Measurements from ENCODE around the gene FAM216B. TPM values are rescaled to one million over a fixed set of nuclear protein-coding genes. Genes with fewer than 3 reads are reported as not detected.

Gene FAM216B
- total RNA-seq, 1 experiment from 2014 or later = not detected

- Histone ChIP-seq H3K56ac (ENCODE audit: insufficient read length, low read depth, low read length) (no peak overlapping the region), H3K4me2 (ENCODE audit: insufficient read depth, insufficient read length, low read length) (no peak overlapping the region), H3K4ac (ENCODE audit: low read depth, low read length) (no peak overlapping the region), H3K23me2 (ENCODE audit: insufficient read length, low read depth, low read length, poor library complexity, severe bottlenecking) (no peaks in the 10 kb centered on the region), H4K8ac (replicated peaks; ENCODE audit: insufficient read length, low read depth, low read length) (no peak overlapping the region), H3K18ac (ENCODE audit: insufficient read length, low read depth, low read length) (no peak overlapping the region), H3K79me1 (ENCODE audit: insufficient read depth, low read depth, low read length, poor library complexity, severe bottlenecking) (no peaks in the 10 kb centered on the region), H2BK120ac (ENCODE audit: low read depth, low read length, poor library complexity, severe bottlenecking) (no peak overlapping the region), H4K5ac (ENCODE audit: insufficient read length, low read depth, low read length) (no peak overlapping the region), H2AFZ (ENCODE audit: low read length) (no peak overlapping the region), H3K23ac (ENCODE audit: insufficient read length, low read depth, low read length) (no peak overlapping the region), H2BK12ac (ENCODE audit: insufficient read length, low read depth, low read length) (no peak overlapping the region), H2BK20ac (ENCODE audit: low read depth, low read length, poor library complexity, severe bottlenecking) (no peak overlapping the region), H3K9me3 (ENCODE audit: control insufficient read depth, low read depth, low read length) (no peaks in the 10 kb centered on the region), H3K79me2 (ENCODE audit: insufficient read depth, low read length) (no peaks in the 10 kb centered on the region), H3K27me3 (ENCODE audit: insufficient read depth, low read length) (no peaks in the 10 kb centered on the region; the same call in 1 of the 2 replicates), H3K27ac (ENCODE audit: insufficient read length, low read depth, low read length) (no peak overlapping the region), H2BK15ac (ENCODE audit: low read depth, low read length) (no peak overlapping the region), H3K14ac (ENCODE audit: insufficient read depth, low read length) (no peak overlapping the region), H3K9ac (ENCODE audit: extremely low read depth, insufficient read length, low read length) (no peak overlapping the region), H4K20me1 (ENCODE audit: control insufficient read depth, insufficient read depth, insufficient read length) (no peaks in the 10 kb centered on the region), H2AK5ac (ENCODE audit: insufficient read length, low read length) (no peak overlapping the region), H3K4me1 (ENCODE audit: insufficient read depth, low read length) (no peaks in the 10 kb centered on the region), H3T11ph (ENCODE audit: low read length) (no peak overlapping the region), H4K91ac (ENCODE audit: insufficient read length, low read depth, low read length) (no peak overlapping the region), H2BK5ac (ENCODE audit: insufficient read length, low read length) (no peak overlapping the region)
- Mint-ChIP-seq H3K4me3 (no peak overlapping the region; a peak in 1 of 5 replicates), H3K9me3 (no peaks in the 10 kb centered on the region), H3K27me3 (ENCODE audit: low read depth) (no peaks in the 10 kb centered on the region; the same call in 1 of the 2 replicates), H3K36me3 (ENCODE audit: insufficient read depth in 1 of 3, low read depth in 3 of 3) (no peaks in the 10 kb centered on the region), H3K27ac (no peak overlapping the region), H3K4me1 (peaks cover 0 to 3% of the 10 kb centered on the region in 2 experiments; a peak in 1 of 4 replicates)
- no peak for DNase-seq
- no peak for TF ChIP-seq CTCF (conservative IDR thresholded peaks at IDR 0.05)
- no CpG with 5 or more reads among the region's 5 CpGs for WGBS (ENCODE audit: extremely low coverage, insufficient read length, low lambda C conversion rate)
Observed at GRCh38 chr13:42760951-42761350, 20.4 kb upstream of the FAM216B start.

All from H9 (cell line).